ENCODE results near the gene OR6N1. TPM values are rescaled to one million over a fixed set of nuclear protein-coding genes. Genes with fewer than 3 reads are reported as not detected.

Gene OR6N1
- total and polyA plus RNA-seq, 2 donors (not counting 3 experiments of a cell fraction or from before 2014, with no cell fraction given), result not detected

DNA sequence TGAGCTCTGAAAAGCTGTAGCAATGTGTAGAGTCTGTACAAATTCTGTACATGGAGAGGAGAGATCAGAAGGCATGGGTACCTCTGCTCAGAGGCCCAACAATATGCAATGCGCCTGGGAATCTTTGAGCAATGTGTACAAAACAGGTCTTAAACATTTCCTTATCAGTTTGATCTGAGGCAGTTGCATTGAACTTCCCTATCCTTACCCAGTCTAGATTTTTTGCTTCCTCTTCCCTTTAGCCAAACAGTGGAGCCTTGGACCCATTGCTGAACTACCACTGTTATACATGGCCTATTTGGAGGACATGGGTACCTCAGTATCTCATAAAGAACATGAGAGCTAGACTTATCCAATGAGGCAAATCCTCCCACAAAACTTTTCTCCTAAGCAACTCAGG, 46.6 kb upstream of the OR6N1 start:
- no peak for FAIRE-seq
- no peak for DNase-seq (ENCODE audit: low read depth, low spot score)

More for the DNA sequence above, 46.6 kb upstream of the OR6N1 start:
- Histone ChIP-seq H3K27me3 (ENCODE audit: control insufficient read depth in 2 of 2, insufficient read depth in 2 of 2, low read length in 2 of 2) (no peaks in the 10 kb centered on the region), H3K9me3 (replicated peaks; ENCODE audit: control insufficient read depth, insufficient read depth, low read length) (no peaks in the 10 kb centered on the region), H3K4me2 (ENCODE audit: insufficient read depth, low read length) (no peak overlapping the region), H2AFZ (ENCODE audit: low read depth, low read length) (no peak overlapping the region), H4K20me1 (replicated peaks; ENCODE audit: control insufficient read depth, extremely low read depth, insufficient read depth, low read length) (no peaks in the 10 kb centered on the region), H3K9ac (replicated peaks; ENCODE audit: extremely low read depth, insufficient read depth, low read length) (no peak overlapping the region), H3K27ac (ENCODE audit: insufficient read depth, low read depth, low read length) (no peak overlapping the region), H3K9me1 (replicated peaks; ENCODE audit: control insufficient read depth, extremely low read depth, insufficient read depth, low read length) (no peaks in the 10 kb centered on the region), H3K4me3 (replicated peaks in 1 of 3; ENCODE audit: insufficient read depth in 1 of 3, low read depth in 1 of 3, low read length in 3 of 3) (no peak overlapping the region), H3K79me2 (ENCODE audit: control insufficient read depth, insufficient read depth, low read length) (no peaks in the 10 kb centered on the region), H3K4me1 (ENCODE audit: control insufficient read depth, extremely low read depth, insufficient read depth, low read length) (no peaks in the 10 kb centered on the region), H3K36me3 (ENCODE audit: control insufficient read depth in 2 of 2, extremely low read depth in 1 of 2, insufficient read depth in 2 of 2, low read length in 2 of 2) (no peaks in the 10 kb centered on the region)
- POLR2A ChIA-PET, result no interaction called here
- TF ChIP-seq POLR2A (IDR thresholded peaks at IDR 0.05; ENCODE audit: low read depth, low read length) (no peak), FOS (IDR thresholded peaks at IDR 0.05; ENCODE audit: borderline replicate concordance, insufficient read depth, low read length) (no peak), GATA2 (IDR thresholded peaks at IDR 0.05; ENCODE audit: insufficient read depth, insufficient read length, low read depth, low read length) (no peak), MYC (IDR thresholded peaks at IDR 0.05; ENCODE audit: low read depth, low read length) (no peak), EZH2 (IDR thresholded peaks at IDR 0.05; ENCODE audit: borderline replicate concordance, low read depth, low read length, severe bottlenecking) (no peak), JUN (IDR thresholded peaks at IDR 0.05; ENCODE audit: borderline replicate concordance, insufficient read depth, insufficient read length, low read depth) (no peak), POLR2AphosphoS5 (IDR thresholded peaks at IDR 0.05; ENCODE audit: insufficient read depth, low read depth, low read length) (no peak), CTCF (IDR thresholded peaks at IDR 0.05; ENCODE audit: extremely low read depth in 1 of 2, insufficient read depth in 1 of 2, low read depth in 1 of 2, low read length in 2 of 2) (no peak)
- TF ChIP-seq, protein P1, sequence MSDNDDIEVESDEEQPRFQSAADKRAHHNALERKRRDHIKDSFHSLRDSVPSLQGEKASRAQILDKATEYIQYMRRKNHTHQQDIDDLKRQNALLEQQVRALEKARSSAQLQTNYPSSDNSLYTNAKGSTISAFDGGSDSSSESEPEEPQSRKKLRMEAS (IDR thresholded peaks at IDR 0.05; ENCODE audit: insufficient read depth, insufficient read length), result no peak
- BruUV-seq (replicated peaks), result no TSS peak
- CTCF ChIA-PET, result interaction anchor here (0.6 to 1.2 kb wide), 2 partner anchors 24 to 287 kb away, joined by 3 read pairs; no protein-coding TSS in a partner anchor
- intact Hi-C loops (cut with micrococcal nuclease), result no loop called here
- dilution Hi-C loops (cut with MboI; ENCODE audit: extremely low pct_ligation_motif_present, low sequenced_read_pairs), result no loop called here

Measured in endothelial cell of umbilical vein (primary cell).